Stimulated activated naive B cell treated with anti-CD40 and anti-IgM and Interleukin-4, amounts not matched to agents 10 μg/mL and 1 μg/mL and 100 μg/mL, for 72 hours (primary cell): Measurements from ENCODE around the gene AKAP7.

Experiments
- ATAC-seq, 2 donors: fragments of 150-1000 bp; cut with Tn5 transposase; replicated peaks; 2 replicates each; pipeline ENCODE4 v1.10.0; 2021; ENCODE audit warnings: moderate library complexity in 1 of 2
- DNase-seq: peaks from one replicate; pipeline ENCODE4 v3.0.0; 2021
- H3K27ac Mint-ChIP-seq: one replicate; pipeline ENCODE4 v1.8.0; 2022; ENCODE audit warnings: mild to moderate bottlenecking, mixed read lengths
- H3K27me3 Mint-ChIP-seq, 2 donors: one replicate each; pipeline ENCODE4 v1.8.0; 2022; ENCODE audit warnings: mixed read lengths in 2 of 2
- H3K36me3 Mint-ChIP-seq, 2 donors: one replicate each; pipeline ENCODE4 v1.8.0; 2022; ENCODE audit warnings: mixed read lengths in 2 of 2, mild to moderate bottlenecking in 1 of 2
- H3K4me1 Mint-ChIP-seq, 2 donors: one replicate each; pipeline ENCODE4 v1.8.0; 2022; ENCODE audit warnings: mixed read lengths in 2 of 2, mild to moderate bottlenecking in 1 of 2
- H3K4me3 Mint-ChIP-seq, 2 donors: one replicate each; pipeline ENCODE4 v1.8.0; 2022; ENCODE audit warnings: mild to moderate bottlenecking in 2 of 2, mixed read lengths in 2 of 2, moderate library complexity in 1 of 2
- H3K9me3 Mint-ChIP-seq, 2 donors: one replicate each; pipeline ENCODE4 v1.8.0; 2022; ENCODE audit warnings: mixed read lengths in 2 of 2, mild to moderate bottlenecking in 1 of 2

Gene AKAP7

DNA sequence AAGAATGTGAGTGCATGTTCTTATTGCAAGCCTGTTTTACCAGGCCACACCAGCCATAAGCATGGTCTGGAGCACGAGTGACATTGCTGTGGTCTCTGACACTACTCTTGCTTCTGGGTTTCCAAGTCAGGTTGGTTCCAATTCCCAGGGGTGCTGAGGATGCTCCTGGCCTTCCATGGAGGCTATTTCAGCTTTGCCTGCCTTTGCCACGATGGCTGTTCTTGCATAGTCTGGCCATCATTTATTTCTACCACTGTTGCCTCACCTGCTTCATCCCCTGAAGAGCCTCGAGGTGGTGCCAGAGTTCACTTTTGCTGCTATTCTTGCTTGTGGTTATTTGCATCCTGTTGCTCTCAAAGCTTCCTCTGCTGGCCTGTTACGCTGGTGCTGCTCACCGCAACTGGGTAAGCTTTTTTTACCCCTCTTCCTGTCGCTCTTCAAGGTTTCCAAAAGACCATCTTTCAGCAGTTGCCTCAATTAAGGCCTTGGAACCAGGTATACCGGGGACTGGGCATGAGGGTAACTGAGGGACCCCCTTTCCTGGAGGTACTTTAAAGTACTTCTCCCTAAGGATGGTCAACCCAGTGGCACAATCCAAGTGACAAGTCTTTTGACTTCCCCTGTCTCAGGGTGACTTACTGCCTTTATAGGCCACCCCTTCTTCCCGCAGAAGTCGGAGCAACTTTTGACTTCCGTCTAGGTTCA lies 64.5 kb downstream of the AKAP7 start:
- Mint-ChIP-seq H3K4me3 (peak overlapping the region; percentile 49 to 60), H3K27me3 (no peaks in the 10 kb centered on the region), H3K27ac (peak overlapping the region; percentile 85), H3K4me1 (peaks cover 8 to 28% of the 10 kb centered on the region in 2 donors), H3K9me3 (no peaks in the 10 kb centered on the region), H3K36me3 (peaks cover 0 to 2% of the 10 kb centered on the region in 2 donors)
- peak; percentile 100 for ATAC-seq
- DNase-seq, result peak; percentile 68

DNA sequence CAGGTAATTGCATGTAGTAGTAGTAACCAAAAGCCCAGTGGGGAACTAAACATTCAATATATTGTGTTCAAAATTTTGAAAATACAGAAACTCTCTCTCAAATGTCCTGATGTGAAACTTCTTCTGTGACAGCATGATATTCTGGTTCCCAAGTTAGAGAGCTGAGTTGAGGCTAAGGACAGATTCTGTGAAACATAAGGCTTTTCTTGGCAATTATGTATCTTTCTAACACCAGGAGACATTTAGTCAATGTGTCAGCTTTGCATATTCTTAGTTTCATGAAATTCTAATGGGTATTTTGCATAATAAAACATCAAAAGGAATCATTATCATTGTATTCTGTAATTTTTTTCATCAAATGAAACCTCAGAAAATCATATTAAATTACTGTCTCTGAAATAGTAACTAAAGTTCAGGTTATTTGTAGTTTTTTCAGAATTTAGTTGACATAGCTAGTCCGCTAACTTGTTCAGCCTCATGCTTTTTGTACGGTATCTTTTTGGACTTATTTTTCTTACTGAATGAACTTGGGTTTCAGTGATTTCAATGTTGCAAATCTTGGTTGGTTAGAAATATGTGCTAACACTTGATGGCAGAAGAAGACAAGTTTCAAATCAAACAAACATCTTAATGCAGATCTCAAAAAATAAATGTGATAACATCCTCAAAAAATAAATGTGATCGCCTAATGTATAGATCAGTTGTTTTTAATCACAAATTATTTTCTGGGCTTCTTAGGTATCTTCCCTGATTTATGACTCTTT lies 70.4 kb downstream of the AKAP7 start:
- Mint-ChIP-seq H3K36me3 (peaks cover 0 to 8% of the 10 kb centered on the region in 2 donors), H3K4me1 (peaks cover 9 to 12% of the 10 kb centered on the region in 2 donors), H3K27me3 (no peaks in the 10 kb centered on the region), H3K9me3 (no peaks in the 10 kb centered on the region), H3K27ac (no peak overlapping the region), H3K4me3 (no peak overlapping the region)
- ATAC-seq, result no peak
- DNase-seq, result no peak

DNA sequence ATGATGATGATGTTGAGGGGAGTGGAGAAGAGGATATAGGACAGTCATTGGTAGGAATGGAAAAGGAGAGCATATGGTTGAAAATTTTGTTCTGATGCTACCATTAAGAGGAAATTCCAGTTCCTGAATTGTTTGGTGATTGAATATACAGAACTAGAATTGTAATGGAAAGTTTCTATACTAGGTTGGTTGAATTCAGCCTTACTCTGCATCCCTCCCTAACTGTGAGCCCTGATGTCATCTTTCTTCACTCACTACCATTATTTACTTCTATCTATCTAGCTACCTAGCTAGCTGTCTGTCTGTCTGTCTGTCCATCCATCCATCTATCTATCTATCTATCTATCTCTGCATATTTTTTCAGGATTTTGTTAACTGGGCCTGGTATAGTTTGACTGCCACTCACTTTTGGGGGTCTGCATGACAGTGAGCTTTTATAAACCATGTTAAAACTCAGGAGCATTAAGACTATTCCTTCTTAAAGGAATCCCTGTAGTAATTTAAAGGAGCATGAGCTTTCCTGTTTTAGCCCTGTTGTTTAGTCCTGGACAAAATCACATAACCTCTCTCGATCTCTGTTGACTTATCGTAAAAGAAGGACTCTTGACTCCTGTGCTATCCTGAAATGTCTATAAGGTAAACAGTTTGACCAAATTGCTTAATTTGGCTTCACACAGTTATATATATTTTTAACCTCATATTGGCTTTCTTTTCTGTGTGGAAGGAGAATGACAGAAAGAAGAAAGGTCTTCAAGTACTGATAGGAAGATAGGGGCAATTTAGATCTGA lies 71.4 kb downstream of the AKAP7 start:
- peaks cover 9 to 12% of the 10 kb centered on the region in 2 donors for H3K4me1 Mint-ChIP-seq
- H3K27ac Mint-ChIP-seq, result no peak overlapping the region
- no peaks in the 10 kb centered on the region for H3K9me3 Mint-ChIP-seq
- peaks cover 0 to 11% of the 10 kb centered on the region in 2 donors for H3K36me3 Mint-ChIP-seq
- DNase-seq (no peak), ATAC-seq (peak; percentile 63 to 69)
- H3K27me3 Mint-ChIP-seq, result no peaks in the 10 kb centered on the region
- no peak overlapping the region for H3K4me3 Mint-ChIP-seq

GRCh38 chr6:131208787-131209186 lies 73.5 kb downstream of the AKAP7 start:
- no peaks in the 10 kb centered on the region for H3K27me3 Mint-ChIP-seq
- no peak for DNase-seq
- H3K4me1 Mint-ChIP-seq, result peaks cover 11 to 12% of the 10 kb centered on the region in 2 donors
- peaks cover 2 to 11% of the 10 kb centered on the region in 2 donors for H3K36me3 Mint-ChIP-seq
- no peak overlapping the region for H3K27ac Mint-ChIP-seq
- no peak overlapping the region for H3K4me3 Mint-ChIP-seq
- no peaks in the 10 kb centered on the region for H3K9me3 Mint-ChIP-seq
- no peak for ATAC-seq

GRCh38 chr6:131210469-131210868 lies 75.2 kb downstream of the AKAP7 start:
- no peak for ATAC-seq
- DNase-seq, result no peak
- no peak overlapping the region for H3K4me3 Mint-ChIP-seq
- no peaks in the 10 kb centered on the region for H3K9me3 Mint-ChIP-seq
- no peaks in the 10 kb centered on the region for H3K27me3 Mint-ChIP-seq
- no peak overlapping the region for H3K27ac Mint-ChIP-seq
- peaks cover 2 to 11% of the 10 kb centered on the region in 2 donors for H3K36me3 Mint-ChIP-seq
- H3K4me1 Mint-ChIP-seq, result peaks cover 14 to 18% of the 10 kb centered on the region in 2 donors

DNA sequence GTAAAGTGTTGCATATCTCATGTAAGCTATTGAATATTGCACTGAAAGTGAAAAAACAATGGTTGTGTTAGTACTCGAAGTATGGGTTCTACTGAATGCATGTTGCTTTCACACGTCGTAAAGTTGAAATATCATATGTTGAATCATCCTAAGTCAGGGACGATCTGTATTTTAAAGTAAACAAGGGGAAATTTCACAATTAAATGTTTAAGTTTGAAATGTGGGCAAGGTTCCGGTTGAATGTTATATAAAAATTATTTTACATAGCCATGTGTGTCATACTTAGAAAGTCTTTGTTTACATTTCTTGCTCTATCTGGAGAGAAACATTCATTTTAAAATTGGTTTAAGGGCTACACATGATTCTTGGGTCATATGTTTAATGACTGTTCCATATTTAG lies 76.8 kb downstream of the AKAP7 start:
- ATAC-seq (no peak), DNase-seq (no peak)
- no peak overlapping the region for H3K4me3 Mint-ChIP-seq
- H3K36me3 Mint-ChIP-seq, result peaks cover 2 to 8% of the 10 kb centered on the region in 2 donors
- H3K27me3 Mint-ChIP-seq, result no peaks in the 10 kb centered on the region
- H3K27ac Mint-ChIP-seq, result no peak overlapping the region
- H3K9me3 Mint-ChIP-seq, result no peaks in the 10 kb centered on the region
- peaks cover 6 to 7% of the 10 kb centered on the region in 2 donors for H3K4me1 Mint-ChIP-seq

- no peak overlapping the region for H3K27ac Mint-ChIP-seq
These were observed 77.6 kb downstream of the AKAP7 start for GRCh38 chr6:131212913-131213312.

DNA sequence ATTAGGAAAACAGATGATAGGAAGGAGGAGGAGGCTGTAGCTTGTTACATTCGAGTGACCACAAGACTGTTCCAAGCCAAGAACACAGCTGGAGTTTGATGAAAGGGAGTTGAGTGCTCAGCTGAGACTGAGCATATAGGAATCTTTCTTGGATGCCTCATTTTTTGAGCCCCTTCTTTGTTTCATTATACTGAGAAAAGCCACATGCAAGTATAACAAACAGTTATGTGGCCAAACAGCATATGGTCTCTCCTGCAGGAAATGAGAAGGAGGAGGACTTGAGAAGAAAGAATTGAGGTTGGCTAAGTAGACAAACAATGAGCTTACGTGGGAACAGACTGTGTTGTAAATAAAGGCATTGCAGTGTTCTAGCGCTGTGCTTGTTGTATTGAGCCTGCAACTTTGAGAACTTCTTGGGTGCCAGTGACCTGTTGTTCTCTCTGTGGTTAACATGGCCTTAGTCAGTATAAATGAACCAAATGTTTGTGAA lies 78.3 kb downstream of the AKAP7 start:
- Mint-ChIP-seq H3K27ac (no peak overlapping the region), H3K4me3 (no peak overlapping the region), H3K36me3 (peaks cover 2 to 7% of the 10 kb centered on the region in 2 donors), H3K27me3 (no peaks in the 10 kb centered on the region), H3K4me1 (peaks cover 5 to 6% of the 10 kb centered on the region in 2 donors), H3K9me3 (no peaks in the 10 kb centered on the region)
- DNase-seq (no peak), ATAC-seq (no peak)

More at GRCh38 chr6:131212913-131213312, 77.6 kb downstream of the AKAP7 start:
- DNase-seq (no peak), ATAC-seq (no peak)
- Mint-ChIP-seq H3K4me3 (no peak overlapping the region), H3K36me3 (peaks cover 2 to 7% of the 10 kb centered on the region in 2 donors), H3K27me3 (no peaks in the 10 kb centered on the region), H3K9me3 (no peaks in the 10 kb centered on the region), H3K4me1 (peaks cover 5 to 6% of the 10 kb centered on the region in 2 donors)

DNA sequence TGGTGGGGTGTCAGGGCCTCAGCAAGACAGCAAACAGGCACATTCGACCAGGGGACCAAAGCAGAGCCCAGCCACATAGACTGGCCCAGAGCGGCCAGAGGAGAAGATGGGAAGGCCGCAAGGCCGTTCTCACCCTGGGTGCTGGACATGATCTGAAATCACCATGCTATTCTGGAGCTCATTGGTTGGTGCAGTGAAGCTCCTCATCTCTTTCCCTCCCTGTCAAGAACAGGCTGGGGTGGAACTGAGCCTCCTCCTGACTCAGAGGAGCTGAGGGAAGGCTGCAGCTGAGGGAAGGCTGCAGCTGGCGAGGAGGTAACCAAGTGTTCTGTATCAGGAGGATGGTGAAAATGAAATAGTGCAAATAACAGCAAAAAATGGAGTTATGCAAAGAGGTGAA lies 80.0 kb downstream of the AKAP7 start:
- Mint-ChIP-seq H3K27me3 (no peaks in the 10 kb centered on the region), H3K4me1 (peaks cover 4 to 5% of the 10 kb centered on the region in 2 donors), H3K36me3 (peaks cover 2 to 4% of the 10 kb centered on the region in 2 donors), H3K4me3 (no peak overlapping the region), H3K9me3 (no peaks in the 10 kb centered on the region), H3K27ac (no peak overlapping the region)
- no peak for DNase-seq
- no peak for ATAC-seq

- H3K9me3 Mint-ChIP-seq, result no peaks in the 10 kb centered on the region
- ATAC-seq, result no peak
- H3K4me1 Mint-ChIP-seq, result peaks cover 4 to 5% of the 10 kb centered on the region in 2 donors
- no peaks in the 10 kb centered on the region for H3K27me3 Mint-ChIP-seq
- no peak overlapping the region for H3K4me3 Mint-ChIP-seq
- no peak for DNase-seq
- H3K27ac Mint-ChIP-seq, result no peak overlapping the region
- peaks cover 7 to 9% of the 10 kb centered on the region in 2 donors for H3K36me3 Mint-ChIP-seq
These were observed 81.0 kb downstream of the AKAP7 start for GRCh38 chr6:131216246-131216645.

DNA sequence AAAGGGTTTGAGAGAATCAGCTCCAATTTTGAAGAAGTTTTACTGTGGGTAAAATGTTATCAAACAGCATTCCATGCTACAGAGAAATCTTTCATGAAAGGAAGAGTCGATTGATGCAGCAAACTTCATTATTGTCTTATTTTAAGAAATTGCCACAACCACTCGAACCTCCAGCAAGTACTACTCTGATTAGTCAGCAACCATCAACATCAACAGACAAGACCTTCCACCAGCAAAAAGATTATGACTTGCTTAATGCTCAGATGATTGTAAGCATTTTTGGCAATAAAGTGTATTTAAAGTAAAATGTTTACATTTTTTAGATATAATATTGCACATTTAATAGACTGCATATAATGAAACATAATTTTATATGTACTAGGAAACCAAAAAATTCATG lies 87.5 kb downstream of the AKAP7 start:
- Mint-ChIP-seq H3K27me3 (no peaks in the 10 kb centered on the region), H3K9me3 (no peaks in the 10 kb centered on the region), H3K36me3 (peaks cover 20% of the 10 kb centered on the region in 2 donors), H3K4me1 (peaks cover 0 to 4% of the 10 kb centered on the region in 2 donors), H3K4me3 (no peak overlapping the region), H3K27ac (no peak overlapping the region)
- no peak for ATAC-seq
- no peak for DNase-seq

GRCh38 chr6:131223416-131223815 lies 88.1 kb downstream of the AKAP7 start:
- peaks cover 20% of the 10 kb centered on the region in 2 donors for H3K36me3 Mint-ChIP-seq
- no peak overlapping the region for H3K4me3 Mint-ChIP-seq
- no peak for DNase-seq
- H3K4me1 Mint-ChIP-seq, result peaks cover 0 to 4% of the 10 kb centered on the region in 2 donors
- no peak for ATAC-seq
- H3K9me3 Mint-ChIP-seq, result no peaks in the 10 kb centered on the region
- no peaks in the 10 kb centered on the region for H3K27me3 Mint-ChIP-seq
- H3K27ac Mint-ChIP-seq, result no peak overlapping the region

DNA sequence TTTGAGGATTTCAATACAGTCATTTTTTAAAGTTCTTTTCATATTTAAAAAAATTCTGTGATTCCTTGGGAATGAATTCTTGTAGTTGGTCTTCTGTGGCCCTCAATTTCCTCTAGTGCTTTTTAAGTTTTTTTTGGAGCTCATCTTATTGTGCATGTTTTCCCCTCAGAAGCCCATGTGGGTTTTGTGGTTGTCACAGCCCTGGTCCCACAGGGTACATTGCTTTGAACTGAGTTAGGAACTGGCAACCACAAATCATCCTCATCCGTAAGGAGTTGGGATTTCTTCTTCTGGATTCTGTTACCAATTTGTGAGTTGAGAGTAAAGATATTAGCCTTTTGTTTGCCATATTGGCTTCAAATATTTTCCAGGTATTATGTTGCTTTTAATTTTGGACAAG lies 89.9 kb downstream of the AKAP7 start:
- H3K9me3 Mint-ChIP-seq, result no peaks in the 10 kb centered on the region
- H3K27ac Mint-ChIP-seq, result no peak overlapping the region

DNA sequence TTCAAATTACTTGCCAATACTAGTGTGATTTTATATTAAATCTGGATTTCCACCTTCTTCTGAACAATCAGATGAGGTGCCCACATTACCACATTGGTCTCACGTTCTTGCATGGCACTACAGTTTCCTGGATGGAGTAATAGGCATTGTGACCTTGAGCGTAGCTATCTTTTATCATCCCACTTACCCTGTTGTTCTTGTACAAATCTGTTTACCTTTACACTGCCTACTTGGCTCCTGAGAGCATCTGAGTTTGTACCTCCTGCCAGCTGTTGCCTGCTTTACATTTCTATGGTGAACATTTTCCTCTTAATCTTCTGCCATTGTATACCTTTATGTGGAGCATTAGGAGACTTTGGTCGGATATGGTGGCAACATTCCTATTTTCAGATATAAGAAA lies 90.7 kb downstream of the AKAP7 start:
- peaks cover 17 to 21% of the 10 kb centered on the region in 2 donors for H3K36me3 Mint-ChIP-seq
- no peak for DNase-seq
- no peaks in the 10 kb centered on the region for H3K27me3 Mint-ChIP-seq
- H3K9me3 Mint-ChIP-seq, result no peaks in the 10 kb centered on the region
- no peak overlapping the region for H3K27ac Mint-ChIP-seq
- ATAC-seq, result no peak
- no peak overlapping the region for H3K4me3 Mint-ChIP-seq
- peaks cover 0 to 4% of the 10 kb centered on the region in 2 donors for H3K4me1 Mint-ChIP-seq

More for the DNA sequence above, 89.9 kb downstream of the AKAP7 start:
- peaks cover 20 to 25% of the 10 kb centered on the region in 2 donors for H3K36me3 Mint-ChIP-seq
- no peaks in the 10 kb centered on the region for H3K27me3 Mint-ChIP-seq
- ATAC-seq (no peak), DNase-seq (no peak)
- peaks cover 0 to 4% of the 10 kb centered on the region in 2 donors for H3K4me1 Mint-ChIP-seq
- no peak overlapping the region for H3K4me3 Mint-ChIP-seq
